Colon (tissue), 2 donors: Measurements from ENCODE around the gene LIMK1.

Experiments
- FAIRE-seq: peaks from 2 replicates; lab custom pipeline; 2012; peaks lifted over from hg19 to GRCh38; lab: Jason Lieb, UNC
- donor health status: control.
- donor health status: control.

LIMK1 gene

GRCh38 chr7:74056096-74056915 is 27.3 kb upstream of the LIMK1 start:
- FAIRE-seq: no peak

DNA sequence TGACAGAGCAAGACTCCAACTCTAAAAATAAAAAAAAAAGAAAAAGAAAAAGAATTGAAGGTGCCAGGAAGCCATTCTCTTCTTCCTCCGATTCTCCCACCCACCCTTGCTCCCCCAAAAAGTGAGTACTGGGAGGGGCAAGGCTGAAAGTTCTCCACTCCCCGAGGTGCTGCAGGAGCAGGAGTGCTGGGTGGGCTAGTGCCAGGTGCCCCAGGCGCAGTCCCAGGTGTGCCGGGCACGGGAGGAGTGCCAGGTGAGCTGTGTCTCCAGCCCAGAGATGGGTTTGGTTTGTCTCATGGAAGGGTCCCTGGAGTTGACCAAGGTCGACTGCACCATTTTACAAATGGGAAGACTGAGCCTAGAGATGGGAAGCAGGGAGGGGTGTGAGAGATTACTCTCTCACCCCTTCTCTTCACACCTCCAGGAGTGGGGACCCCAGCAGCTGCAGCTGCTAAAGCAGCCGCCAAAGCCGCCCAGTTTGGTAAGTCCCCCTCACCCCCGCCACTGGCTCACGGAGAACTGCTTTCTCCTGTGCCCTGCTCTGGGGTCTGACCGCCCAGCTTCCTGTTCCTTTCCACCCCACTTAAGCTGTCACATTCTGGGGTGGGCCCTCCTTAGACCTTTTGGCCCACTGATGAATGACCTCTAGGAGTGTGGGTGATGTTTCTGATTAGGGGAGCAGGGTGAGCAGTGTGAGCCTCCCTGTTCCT is 26.2 kb upstream of the LIMK1 start:
- no peak for FAIRE-seq

- FAIRE-seq: no peak
These were observed 25.6 kb upstream of the LIMK1 start for GRCh38 chr7:74057987-74058386.

- no peak for FAIRE-seq
These were observed 25.1 kb upstream of the LIMK1 start for GRCh38 chr7:74058486-74058885.

GRCh38 chr7:74059037-74059436 is 24.6 kb upstream of the LIMK1 start:
- FAIRE-seq: no peak

DNA sequence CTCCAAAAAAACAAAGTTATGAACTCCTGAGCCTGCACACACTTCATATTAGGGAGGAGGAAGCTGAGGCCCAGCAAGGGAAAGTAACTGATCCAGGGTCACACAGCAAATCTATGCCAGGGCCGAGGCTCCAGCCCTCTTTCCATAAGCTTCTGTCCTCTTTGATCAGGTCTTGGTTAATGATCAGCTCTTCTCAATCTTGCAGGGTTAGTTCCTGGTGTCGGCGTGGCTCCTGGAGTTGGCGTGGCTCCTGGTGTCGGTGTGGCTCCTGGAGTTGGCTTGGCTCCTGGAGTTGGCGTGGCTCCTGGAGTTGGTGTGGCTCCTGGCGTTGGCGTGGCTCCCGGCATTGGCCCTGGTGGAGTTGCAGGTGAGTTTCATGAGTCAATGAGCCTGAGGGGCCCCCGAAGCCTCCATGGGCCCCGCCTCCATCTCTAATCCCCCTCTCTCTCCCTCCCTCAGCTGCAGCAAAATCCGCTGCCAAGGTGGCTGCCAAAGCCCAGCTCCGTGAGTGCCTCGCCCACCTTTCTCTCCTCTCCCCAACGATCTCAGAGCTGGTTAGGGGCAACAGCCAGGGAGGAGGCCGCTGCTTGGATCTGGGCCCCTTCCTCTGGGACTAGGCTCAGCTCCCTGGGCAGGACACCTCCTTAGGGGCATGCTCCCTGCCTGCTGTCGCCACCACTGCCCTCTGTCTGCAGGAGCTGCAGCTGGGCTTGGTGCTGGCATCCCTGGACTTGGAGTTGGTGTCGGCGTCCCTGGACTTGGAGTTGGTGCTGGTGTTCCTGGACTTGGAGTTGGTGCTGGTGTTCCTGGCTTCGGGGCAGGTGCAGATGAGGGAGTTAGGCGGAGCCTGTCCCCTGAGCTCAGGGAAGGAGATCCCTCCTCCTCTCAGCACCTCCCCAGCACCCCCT is 23.7 kb upstream of the LIMK1 start:
- FAIRE-seq: no peak

- FAIRE-seq: no peak
These were observed 21.6 kb upstream of the LIMK1 start for GRCh38 chr7:74061840-74062539.

- FAIRE-seq: no peak
These were observed 20.4 kb upstream of the LIMK1 start for GRCh38 chr7:74063223-74063641.

- FAIRE-seq: no peak
These were observed 20.0 kb upstream of the LIMK1 start for GRCh38 chr7:74063646-74064045.

- FAIRE-seq: no peak
These were observed 18.9 kb upstream of the LIMK1 start for GRCh38 chr7:74064696-74065095.

DNA sequence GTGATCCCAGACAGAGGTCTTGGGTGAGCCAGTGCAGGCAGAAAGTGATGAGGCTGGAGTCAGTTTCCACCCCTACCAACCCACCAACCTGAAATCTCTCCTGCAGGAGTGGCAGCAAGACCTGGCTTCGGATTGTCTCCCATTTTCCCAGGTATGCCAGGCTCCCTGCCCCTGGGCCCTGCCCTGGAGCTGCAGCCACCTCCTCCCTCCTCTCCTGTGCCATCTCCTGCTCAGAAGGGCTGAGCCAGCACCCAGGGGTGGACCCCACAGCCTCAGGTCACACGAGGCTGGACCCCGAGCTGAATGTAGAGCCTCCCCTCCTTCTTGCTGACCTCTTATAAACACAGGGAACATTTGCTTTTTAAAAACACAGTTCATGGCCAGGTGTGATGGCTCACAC is 17.0 kb upstream of the LIMK1 start:
- no peak for FAIRE-seq

DNA sequence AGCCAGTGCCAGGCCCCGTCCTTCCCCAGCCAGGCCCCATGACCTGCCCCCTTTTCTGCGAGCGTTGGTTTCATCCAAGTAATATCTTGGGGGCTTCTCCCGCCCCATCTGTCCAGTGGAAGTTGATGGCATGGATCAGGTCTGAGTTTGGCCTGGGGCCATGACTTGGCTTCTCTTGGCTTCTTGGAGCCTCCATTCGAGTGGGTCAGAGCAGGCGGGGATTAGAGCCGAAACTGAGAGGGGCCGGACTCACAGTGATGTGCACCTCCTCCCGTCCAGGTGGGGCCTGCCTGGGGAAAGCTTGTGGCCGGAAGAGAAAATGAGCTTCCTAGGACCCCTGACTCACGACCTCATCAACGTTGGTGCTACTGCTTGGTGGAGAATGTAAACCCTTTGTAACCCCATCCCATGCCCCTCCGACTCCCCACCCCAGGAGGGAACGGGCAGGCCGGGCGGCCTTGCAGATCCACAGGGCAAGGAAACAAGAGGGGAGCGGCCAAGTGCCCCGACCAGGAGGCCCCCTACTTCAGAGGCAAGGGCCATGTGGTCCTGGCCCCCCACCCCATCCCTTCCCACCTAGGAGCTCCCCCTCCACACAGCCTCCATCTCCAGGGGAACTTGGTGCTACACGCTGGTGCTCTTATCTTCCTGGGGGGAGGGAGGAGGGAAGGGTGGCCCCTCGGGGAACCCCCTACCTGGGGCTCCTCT is 15.1 kb upstream of the LIMK1 start:
- FAIRE-seq: no peak

GRCh38 chr7:74069086-74069541 is 14.5 kb upstream of the LIMK1 start:
- no peak for FAIRE-seq

GRCh38 chr7:74069790-74070618 is 13.6 kb upstream of the LIMK1 start:
- no peak for FAIRE-seq

DNA sequence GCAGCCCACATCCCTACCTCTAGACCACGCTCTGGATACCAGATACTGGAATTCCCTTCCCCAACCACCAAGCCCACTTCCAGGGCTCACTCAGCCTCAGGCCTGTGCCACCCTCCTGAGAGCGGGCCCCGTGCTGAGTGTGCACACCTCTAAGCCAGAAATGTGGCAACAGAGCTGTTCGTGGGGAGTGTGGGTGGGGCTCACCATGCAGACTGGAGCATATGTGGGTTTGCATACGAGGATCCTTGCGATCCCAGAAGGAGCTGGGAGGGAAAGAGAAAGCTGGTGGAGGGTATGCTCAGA is 13.0 kb upstream of the LIMK1 start:
- FAIRE-seq: no peak

GRCh38 chr7:74071121-74071520 is 12.5 kb upstream of the LIMK1 start:
- FAIRE-seq: no peak

GRCh38 chr7:74074770-74075169 is 8.8 kb upstream of the LIMK1 start:
- no peak for FAIRE-seq

DNA sequence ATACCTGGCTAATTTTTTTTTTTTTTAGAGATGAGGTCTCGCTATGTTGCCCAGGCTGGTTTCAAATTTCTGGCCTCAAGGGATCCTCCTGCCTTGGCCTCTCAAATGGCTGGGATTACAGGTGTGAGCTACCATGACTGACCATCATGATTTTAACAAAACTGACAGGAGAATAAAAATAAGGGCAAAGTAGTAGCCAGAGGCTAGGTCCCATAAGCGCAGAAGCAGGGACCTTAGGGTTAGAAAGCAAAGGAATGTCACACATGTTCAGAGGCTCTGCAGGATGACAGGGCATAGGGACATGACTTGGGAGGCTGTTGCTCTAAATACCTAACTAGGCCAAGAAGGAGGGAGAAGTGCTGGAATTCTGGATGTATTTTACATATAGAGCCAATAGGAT is 5.1 kb upstream of the LIMK1 start:
- FAIRE-seq: no peak

- no peak for FAIRE-seq
These were observed 861 bp upstream of the LIMK1 start for GRCh38 chr7:74082770-74083116.

DNA sequence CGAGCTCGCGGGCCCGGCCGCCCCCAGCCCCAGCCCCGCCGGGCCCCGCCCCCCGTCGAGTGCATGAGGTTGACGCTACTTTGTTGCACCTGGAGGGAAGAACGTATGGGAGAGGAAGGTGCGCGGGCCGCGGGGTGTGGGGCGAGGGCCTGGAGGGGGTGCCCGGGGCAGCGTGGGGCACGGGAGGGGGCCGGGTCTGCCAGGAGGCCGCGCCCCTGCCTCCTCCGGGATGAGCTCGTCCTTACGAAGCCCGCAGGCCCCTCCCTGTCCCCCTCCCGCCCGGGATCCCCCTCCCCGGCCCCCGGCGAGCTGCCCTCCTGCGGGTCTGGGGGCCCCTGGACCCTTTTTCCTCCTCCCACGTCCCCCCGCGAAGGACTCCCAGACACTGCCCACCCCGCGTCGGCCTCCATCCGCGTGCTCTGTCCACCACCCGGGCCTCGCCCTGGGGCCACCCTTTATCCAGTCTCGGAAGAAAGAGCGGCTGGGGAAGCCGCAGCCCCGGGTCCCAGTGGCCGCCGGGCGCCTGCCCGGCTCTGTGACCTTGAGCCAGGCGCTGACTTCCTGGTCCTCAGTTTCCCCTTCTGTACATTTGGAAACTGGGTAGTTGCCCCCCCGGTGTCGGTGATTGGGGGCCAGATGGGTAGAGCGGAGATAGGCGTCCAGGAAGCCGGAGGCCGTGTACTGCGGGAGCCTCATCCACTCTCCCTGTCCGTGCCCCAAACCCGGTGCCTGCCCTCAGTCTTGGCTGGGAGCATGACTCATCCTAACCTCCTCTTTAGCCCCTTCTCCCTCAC is 521 bp downstream of the LIMK1 start:
- FAIRE-seq: no peak
